GM18909 (cell line): ENCODE results near the gene ERC2.

ENCODE experiments used
- ATAC-seq: cut with Tn5 transposase; IDR thresholded peaks from one replicate; pipeline ENCODE4 v1.9.1; 2021; ENCODE audit warnings: mild to moderate bottlenecking; ENCODE audit not compliant: unreplicated experiment, poor library complexity

The ERC2 gene

DNA sequence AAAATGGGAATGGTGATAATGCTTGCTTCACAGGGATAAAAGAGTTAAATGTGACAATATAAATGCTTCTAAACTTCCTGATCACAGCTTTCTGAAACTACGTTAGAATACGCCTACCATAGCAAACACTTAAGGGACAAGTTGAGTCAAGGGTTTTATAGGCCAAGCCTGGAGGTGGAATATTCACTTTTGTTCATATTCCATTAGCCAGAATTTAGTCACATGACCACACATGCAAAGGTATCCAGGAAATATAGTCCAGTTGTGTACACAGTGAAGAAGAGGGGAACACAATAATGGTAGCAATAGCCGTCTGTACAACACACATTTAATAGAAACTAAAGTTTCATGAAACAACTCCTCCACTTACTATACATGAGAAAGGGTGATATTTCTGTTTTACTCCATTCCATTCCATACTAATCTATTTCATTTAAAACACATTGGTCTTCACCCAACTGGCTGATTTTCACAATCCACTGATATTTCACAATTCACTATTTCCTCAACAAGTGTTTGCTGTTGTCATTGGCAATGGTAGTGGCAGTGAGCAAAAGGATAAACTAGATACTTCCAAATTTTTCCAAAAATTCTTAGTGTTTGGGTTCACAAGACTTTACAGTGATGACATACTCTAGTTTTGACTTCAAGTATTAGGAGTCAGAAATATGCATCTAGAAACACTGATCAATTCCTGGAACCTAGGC lies 270.9 kb downstream of the ERC2 start:
- no peak for ATAC-seq

DNA sequence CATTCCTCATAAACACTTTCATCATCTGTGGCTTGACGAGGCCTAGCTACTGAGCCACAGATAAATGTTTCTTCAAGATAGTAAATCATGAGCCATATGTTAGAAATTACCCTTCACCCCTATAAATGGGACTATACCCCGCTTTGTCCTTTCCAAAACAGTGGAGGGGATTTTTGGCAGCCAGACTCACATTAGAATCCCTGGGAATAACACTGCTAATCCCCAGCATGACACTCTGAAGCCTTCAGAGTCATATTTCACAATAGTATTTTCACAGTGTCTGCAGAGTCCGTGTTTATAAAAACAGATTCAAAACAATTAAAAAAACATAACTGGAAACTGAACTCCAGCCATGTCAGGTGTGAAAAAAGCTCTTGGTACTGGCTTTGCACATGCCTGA lies 271.6 kb downstream of the ERC2 start:
- no peak for ATAC-seq

DNA sequence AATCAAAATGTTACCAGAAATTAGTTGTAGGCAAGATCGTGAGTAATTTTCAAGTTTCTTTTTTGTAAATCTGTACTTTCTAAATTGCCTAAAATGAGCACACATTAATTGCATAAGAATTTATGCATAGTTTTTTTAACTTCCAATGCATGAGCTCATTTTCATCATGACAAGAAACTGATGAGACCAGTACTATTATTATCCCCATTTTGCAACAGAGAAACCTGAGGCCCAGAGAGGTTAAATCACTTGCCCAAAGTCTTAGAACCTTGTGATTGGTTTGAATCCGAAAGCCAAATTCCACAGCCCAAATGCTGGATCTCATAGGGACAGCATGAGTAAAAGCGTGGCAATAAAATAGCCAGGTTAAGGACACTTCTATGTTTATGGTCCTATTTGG lies 274.7 kb downstream of the ERC2 start:
- ATAC-seq = no peak

DNA sequence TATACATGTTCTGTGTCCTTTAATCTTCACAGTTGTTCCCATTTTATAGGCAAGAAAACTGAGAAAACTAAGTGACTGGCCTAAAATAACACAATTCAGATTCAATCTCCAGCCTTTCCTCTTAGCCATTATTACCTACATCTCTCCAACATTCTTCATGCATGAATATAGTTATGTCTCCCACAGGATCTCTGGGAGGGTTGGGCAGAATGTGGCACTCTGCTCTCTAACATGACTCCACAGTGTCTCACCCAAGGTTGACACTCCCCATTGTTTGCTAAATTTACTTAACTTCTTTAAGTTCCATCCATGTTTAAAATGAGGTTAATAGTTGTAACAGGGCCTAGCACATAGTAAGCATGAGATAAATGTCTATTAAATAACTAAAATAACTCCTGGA lies 276.3 kb downstream of the ERC2 start:
- no peak for ATAC-seq

DNA sequence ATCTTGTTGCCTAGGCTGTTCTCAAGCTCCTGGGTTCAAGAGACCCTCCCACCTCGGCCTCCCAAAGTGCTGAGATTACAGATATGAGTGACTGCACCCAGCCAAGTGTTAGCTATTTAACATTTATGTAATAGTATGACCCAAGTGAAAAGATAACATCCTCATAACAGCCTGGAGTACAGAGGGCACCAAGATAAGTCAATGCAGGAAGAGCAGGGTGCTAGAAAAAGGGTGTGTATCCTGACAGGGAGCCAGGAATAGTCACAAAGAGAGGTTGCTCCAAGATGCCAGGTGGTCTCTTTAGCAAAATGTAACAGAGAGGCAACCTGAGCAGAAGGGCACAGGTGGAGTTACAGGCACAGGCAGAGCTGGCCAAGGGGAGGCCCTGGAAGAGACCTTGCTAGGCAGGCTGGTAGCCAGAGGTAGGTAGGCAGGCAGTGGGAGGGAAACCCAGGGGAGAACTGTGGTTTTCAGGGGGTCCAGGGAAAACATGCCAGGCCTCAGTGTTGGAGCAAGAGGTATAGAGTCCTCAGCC lies 277.4 kb downstream of the ERC2 start:
- ATAC-seq = no peak

DNA sequence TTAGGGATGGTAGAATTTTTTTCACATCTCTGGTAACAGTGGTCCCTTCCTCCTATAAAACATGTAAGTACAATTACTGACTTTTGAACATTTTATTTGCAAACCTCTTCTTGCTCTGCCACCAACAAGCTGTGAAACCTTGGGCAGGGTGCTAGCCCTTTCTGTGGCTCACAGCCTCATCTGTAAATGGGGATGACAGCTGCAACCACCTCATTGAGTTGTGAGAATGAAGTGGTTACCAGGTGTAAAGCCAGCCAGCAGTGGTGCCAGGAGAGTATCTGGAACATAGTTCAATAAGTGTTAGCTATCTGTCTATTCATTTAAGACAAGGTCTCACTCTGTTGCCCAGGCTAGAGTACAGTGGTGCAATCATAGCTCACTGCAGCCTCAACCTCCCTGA lies 278.1 kb downstream of the ERC2 start:
- no peak for ATAC-seq

DNA sequence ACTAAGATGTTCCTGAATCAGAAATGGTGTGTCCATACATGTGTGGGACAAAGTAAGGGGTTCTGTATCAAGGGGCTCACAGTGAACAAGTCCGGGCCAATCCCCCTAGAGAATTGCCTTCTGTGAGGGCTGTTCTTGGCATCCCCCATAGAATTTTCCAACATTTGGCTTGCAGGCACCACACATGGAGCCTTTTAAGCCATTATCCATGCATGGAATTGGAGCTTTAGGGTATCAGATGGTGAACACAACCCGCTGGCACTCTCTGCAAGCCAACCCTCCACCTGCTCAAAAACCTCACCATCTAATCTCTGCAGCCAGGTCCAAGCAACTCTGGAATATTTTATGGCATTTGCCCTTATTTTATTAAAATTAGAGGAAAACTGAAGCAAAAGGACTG lies 278.7 kb downstream of the ERC2 start:
- no peak for ATAC-seq

DNA sequence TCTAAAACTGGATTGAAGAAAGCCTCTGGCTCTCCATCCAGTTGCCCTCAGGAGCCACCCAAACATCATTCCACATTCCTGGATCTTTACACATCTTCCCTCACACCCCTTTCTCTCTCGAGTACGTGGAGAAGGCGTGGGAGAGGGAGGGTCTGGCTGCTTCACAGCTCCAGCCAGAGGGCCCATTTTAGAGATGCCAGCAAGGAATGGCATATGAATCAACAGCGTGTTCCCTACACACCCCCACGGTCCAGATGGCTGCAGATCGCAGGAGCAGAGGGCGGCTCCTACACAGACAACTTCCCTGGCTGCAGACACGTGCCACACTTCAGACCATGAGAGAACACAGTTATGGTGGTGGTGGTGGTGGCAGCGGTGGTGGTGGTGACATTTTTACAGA lies 280.1 kb downstream of the ERC2 start:
- ATAC-seq = no peak

DNA sequence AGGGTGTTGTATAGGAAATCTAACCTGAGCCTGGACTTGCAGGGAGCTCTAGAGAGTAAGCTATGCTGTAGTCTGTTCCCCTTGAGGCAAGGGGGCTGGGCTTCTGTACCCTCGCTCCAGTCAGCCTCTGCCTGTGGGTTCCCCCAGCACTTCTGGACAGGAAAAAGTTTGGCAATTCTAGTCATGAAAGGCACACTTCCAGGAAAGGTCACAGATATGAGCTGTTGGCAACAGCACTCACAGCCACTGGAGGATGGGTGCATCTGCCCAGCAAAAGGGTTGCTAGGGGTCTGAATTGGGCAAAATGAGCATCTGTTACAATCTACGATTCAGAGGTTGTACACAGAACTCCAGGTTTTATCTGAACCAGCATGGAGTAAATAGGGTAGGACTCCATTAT lies 281.2 kb downstream of the ERC2 start:
- ATAC-seq = no peak

DNA sequence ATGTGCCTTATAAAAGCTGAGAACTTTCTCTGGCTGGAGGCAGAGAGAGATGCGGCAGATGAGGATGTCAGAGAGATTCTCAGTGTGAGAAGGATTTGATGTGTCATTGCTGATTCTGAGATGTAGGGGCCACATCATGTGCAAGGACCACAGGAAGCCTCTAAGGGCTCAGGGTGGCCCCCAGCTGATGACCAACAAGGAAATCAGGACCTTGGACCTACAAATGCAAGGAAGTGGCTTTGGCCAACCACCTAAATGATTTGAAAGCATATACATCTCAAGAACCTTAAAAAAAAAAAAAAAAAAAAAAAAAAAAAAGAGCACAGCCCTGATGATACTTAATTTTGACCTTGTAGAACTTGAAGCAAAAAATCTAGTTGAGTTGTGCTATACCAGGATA lies 282.4 kb downstream of the ERC2 start:
- no peak for ATAC-seq

DNA sequence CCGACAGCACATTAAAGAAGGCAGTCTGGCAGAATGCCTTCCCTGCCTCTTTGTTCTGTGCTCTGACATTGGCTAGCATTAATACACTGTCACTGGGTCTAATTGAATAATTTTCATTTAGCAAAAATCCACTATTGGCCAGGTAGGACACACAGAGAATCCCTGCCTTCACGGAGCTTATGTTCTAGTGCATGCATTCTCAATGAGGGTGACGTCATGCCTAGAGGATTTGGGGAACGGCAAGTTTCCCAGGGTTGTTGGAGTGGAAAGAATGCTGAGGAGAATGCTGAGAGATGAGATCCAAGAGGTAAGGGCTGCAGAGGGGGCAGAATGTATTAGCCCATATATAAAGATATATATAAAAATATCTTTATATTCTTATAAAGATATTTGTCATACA lies 284.7 kb downstream of the ERC2 start:
- ATAC-seq = no peak

DNA sequence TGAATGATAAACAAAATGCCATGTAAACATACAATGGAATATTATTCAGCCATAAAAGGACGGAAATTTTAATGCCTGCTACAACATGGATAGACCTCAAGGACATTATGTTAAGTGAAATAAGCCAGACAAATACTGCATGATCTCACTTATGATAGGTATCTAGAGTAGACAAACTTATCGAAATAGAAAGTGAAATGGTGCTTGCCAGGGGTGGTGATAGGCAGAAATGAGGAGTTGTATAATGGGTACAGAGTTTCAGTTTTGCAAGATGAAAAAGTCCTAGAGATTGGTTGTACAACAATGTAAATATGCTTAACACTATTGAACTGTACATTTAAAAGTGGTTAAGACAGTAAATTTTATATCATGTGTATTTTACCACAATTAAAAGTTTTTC lies 287.8 kb downstream of the ERC2 start:
- ATAC-seq = no peak

DNA sequence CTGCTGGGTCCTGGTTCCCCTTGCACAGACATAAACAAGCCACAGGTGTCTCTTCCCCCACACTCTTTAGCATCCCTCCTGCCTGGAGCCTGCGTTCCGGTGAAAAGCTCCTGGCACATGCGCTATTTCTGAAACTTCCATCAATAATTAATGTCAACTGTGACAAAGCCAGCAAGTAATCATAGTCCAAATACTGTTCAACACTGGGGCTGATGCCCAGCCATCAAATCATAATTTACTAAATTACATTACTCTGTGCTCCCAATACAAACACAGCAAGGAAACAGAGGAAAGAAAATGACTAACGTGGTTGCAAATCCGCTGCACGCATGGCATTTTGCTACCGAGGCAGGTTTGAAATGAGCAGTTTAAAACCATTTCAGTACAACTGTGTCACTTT lies 294.7 kb downstream of the ERC2 start:
- ATAC-seq = no peak

DNA sequence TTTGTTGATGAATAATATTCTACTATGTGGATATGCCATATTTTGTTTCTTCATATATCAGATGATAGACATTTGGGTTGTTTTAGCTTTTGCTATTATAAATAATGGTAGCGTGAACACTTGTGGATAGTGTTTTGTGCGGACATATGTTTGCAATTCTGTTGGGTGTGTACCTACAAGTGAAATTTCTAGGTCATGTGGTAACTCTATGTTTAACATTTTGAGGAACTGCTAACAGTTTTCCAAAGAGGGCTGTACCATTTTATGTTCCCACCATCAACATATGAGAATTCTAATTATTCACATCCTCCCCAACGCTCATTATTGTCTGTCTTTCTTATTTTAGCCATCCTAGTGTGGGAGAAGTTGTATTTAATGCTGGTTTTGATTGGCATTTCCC lies 303.8 kb downstream of the ERC2 start:
- ATAC-seq = no peak

DNA sequence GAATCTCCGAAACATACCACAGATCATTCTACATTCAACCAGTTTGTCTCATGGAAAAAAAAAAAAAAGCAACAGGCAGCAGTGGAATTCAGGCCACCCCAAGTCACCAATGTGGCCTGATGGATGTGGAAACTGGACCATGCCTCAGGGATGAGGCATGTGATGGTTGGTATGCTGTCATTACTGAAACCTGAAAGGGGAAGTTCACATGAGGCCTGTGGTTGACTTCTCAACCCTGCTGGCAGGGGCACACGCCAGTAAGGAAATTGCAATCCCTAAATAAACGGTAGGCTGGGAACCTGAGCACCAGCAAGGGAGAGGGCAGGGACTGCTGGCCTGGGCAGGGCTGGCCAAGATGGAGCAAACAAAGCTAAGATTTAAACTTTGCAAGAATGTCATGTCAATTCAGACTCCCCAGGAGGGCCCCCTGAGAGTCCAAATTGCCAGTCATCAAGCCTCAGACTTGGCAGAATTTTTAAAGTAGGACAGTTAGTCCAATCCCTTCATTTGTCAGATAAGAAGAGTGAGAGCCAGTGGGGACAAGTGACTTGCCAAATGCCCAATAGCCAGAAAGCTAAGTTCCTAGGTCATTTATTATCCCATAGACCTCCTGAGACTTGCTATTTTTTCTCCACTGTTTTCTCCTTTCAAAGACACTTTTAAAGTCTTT lies 310.4 kb downstream of the ERC2 start:
- ATAC-seq = peak; percentile 81

DNA sequence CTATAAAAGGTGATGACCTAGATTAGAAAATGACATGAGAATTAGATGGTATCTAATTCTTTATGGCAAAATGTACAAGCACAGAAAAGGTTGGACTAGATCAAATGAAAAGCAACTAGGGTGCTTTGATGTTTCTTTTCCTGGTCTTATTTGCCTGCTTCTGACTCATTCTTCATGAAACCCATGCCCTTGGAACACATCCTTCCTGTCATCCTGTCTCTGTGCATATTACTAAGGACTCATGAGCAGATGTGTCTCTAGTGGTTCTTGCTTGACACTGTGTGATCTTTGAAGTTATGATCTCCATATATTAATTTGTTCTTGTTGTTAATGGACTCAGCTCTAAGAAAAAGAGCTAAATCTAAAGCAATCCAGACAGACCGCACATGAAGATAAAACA lies 314.0 kb downstream of the ERC2 start:
- ATAC-seq = no peak

DNA sequence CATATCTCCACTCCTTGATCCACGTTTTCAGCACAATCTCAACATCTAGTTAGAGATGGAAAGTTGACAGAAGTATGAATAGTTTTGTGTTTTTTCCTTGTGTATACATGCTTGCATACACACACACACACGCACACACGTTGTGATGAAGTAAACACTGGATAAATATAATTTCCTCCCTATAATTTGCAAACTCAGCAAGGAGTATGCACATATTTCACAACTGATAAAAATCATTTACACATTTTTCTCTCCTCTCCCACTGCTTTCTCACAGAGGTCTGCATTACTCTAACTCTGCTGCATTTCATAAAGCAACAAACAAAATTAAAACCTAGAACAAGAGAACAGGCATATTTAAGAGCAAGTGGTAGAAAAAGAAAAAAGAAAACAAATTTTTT lies 320.9 kb downstream of the ERC2 start:
- no peak for ATAC-seq

DNA sequence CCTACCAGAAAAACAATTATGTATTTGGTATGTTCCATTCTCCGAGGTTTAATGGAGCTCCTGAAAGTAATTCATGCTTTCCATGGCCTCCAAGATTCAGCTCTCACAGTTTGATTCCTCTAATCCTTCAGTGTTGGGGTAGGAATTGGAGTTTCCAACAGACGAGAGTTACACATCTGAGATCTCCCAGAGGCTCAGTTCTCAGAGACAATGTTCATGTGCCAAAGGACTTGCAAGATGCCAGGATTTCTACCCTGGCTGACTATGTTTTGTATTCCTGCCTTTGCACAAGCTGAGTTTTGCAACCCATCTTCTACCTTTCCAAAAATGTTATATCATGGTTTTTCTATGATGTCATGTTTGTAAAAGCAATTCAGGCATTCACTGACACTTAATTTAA lies 322.9 kb downstream of the ERC2 start:
- ATAC-seq = no peak

DNA sequence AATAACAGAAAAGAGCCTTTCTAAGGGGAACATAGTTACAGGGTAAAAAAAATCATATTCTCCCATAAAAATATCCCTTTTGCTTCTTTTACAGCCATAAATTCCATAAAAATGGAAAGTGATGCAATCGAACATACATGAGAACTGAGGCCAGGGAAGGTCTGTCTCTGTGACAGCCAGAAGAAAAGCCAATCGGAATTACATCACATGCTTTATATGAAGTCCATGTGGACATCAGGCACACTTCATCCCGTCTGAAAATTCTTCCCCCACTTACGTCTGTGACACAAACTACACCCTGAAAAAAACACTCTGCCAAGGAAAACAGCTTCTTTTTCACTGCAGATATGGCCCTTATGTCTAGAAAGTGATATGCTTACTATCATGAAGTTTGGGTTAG lies 323.5 kb downstream of the ERC2 start:
- no peak for ATAC-seq

DNA sequence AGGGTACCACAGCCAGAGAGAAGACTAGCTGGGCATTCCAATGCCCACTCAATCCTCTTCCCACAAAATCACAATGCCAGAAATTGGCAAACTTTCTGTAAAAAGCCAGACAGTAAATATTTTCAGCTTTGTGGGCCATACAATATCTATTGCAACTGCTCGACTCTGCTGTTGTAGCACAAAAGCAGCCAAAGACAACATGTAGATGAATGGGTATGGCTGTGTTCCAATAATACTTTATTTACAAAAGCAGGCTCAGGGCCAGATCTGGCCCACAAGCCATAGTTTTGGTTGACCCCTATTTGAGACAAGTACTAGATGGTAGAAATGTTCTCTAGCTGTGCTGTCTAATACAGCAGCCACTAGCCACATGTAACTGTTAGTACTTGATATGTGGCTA lies 330.9 kb downstream of the ERC2 start:
- no peak for ATAC-seq

DNA sequence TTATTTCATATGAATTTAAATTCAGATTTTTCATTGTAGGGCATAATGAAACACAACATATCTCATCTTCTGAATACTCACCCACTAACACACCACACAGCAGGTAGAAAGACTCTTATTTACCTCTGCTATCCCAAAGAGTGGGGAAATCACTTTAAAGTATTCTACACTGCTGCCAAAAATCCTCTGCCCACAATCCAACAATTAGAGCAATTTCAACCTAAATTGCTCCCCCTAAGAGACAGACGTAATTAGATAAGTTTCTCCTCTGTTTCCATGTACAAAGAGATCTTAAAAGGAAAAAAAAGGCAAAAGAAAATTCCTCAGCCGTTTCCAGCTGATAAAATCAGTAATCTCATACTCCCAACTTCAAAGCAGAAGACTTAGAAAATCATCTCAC lies 331.8 kb downstream of the ERC2 start:
- ATAC-seq = no peak

DNA sequence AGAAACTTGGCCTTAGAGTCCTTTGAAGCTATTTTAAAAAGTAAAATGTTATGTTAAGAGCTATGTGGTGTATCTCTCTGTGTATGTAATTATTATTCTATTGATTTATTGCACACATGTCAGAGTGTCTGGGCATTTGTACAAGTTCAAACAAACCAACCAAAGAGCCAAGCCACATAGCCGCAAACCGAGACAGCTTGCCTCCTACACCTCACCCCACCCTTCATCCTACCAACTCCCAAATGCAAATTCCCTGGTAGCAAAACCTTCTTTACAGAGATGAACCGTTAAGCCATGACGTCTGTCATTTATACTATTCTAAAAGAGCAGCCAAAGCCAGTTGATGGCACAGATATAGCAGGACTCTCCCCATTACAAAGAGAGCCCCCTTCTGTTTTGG lies 332.3 kb downstream of the ERC2 start:
- no peak for ATAC-seq
